ENCODE results near the gene PLCH1. TPM values are rescaled to one million over a fixed set of nuclear protein-coding genes. Genes with fewer than 3 reads are reported as not detected.
A peak's percentile ranks its signal among the peaks of the same experiment; 100 is the strongest.

The PLCH1 gene
- total and polyA plus RNA-seq, 2 of the 8 experiments (the other 6 are each of a cell fraction or from before 2014, with no cell fraction given) = 5.8 to 17.2 TPM

GRCh38 chr3:155356594-155357370 lies 388.1 kb downstream of the PLCH1 start (continued):
- TF ChIP-seq SUZ12 (IDR thresholded peaks at IDR 0.05; ENCODE audit: low read length) = no peak
- TF ChIP-seq SP2 (IDR thresholded peaks at IDR 0.05; ENCODE audit: low read length) = no peak
- TF ChIP-seq CEBPB (IDR thresholded peaks at IDR 0.05; ENCODE audit: low read depth, low read length) = no peak
- no peak for TF ChIP-seq KDM4A (IDR thresholded peaks at IDR 0.05; ENCODE audit: low read depth, low read length, severe bottlenecking)
- no peak for TF ChIP-seq HDAC6 (IDR thresholded peaks at IDR 0.05; ENCODE audit: low read depth, low read length)
- TF ChIP-seq CTCF (IDR thresholded peaks at IDR 0.05; ENCODE audit: control extremely low read depth in 1 of 3, insufficient read depth in 1 of 3, low read depth in 1 of 3, low read length in 3 of 3) = peak; percentile 59 to 70 (median 64)
- TF ChIP-seq CREB1 (IDR thresholded peaks at IDR 0.05) = no peak
- no peak for TF ChIP-seq TEAD4 (IDR thresholded peaks at IDR 0.05; ENCODE audit: low read depth, low read length)
- TF ChIP-seq BCL11A (IDR thresholded peaks at IDR 0.05; ENCODE audit: low read depth in 2 of 2, low read length in 2 of 2) = no peak
- no peak for TF ChIP-seq SIX5 (IDR thresholded peaks at IDR 0.05; ENCODE audit: low read depth, low read length)
- peak; percentile 60 to 71 for TF ChIP-seq RAD21 (IDR thresholded peaks at IDR 0.05 in 1 of 2, conservative IDR thresholded peaks at IDR 0.05 in 1 of 2; ENCODE audit: low read depth in 2 of 2, low read length in 2 of 2)
- TF ChIP-seq, protein P1, sequence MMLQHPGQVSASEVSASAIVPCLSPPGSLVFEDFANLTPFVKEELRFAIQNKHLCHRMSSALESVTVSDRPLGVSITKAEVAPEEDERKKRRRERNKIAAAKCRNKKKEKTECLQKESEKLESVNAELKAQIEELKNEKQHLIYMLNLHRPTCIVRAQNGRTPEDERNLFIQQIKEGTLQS (IDR thresholded peaks at IDR 0.05; ENCODE audit: insufficient read depth, low read depth, low read length) = no peak
- no peak for TF ChIP-seq SAP30 (IDR thresholded peaks at IDR 0.05; ENCODE audit: insufficient read depth, insufficient replicate concordance, low read length)
- TF ChIP-seq MAFK (IDR thresholded peaks at IDR 0.05; ENCODE audit: low read depth, low read length) = no peak
- TF ChIP-seq CBX8 (IDR thresholded peaks at IDR 0.05; ENCODE audit: borderline replicate concordance, low read depth, low read length) = no peak
- no peak for TF ChIP-seq SP1 (IDR thresholded peaks at IDR 0.05; ENCODE audit: low read depth, low read length)
- no peak for TF ChIP-seq HDAC2 (IDR thresholded peaks at IDR 0.05; ENCODE audit: borderline replicate concordance in 1 of 2, low read depth in 2 of 2, low read length in 2 of 2)

All from H1 (cell line).